Keratinocyte (primary cell): ENCODE data around the gene IRF9. TPM values are rescaled to one million over a fixed set of nuclear protein-coding genes. Genes with fewer than 3 reads are reported as not detected.
"Not testable (repeated sequence)": the region's sequence is repeated elsewhere in the genome, so short reads cannot be mapped to it uniquely, and the experiment has no call there.

ENCODE experiments used
- DNase-seq: peaks from one replicate; pipeline ENCODE4 v3.0.0-alpha.2; 2011; ENCODE audit warnings: low read depth, missing footprints, low spot score
- FAIRE-seq: peaks from 2 replicates; lab custom pipeline; 2011; peaks lifted over from hg19 to GRCh38; lab: Jason Lieb, UNC
- H2AFZ ChIP-seq: 2 replicates; pipeline ENCODE4 v1.6.0; 2012; ENCODE audit warnings: low read length, control low read depth, inconsistent platforms; ENCODE audit not compliant: control insufficient read depth
- H3K27ac ChIP-seq: 2 replicates; pipeline ENCODE4 v1.5.1; 2011; ENCODE audit warnings: low read length; ENCODE audit not compliant: control insufficient read depth, insufficient read depth
- H3K27me3 ChIP-seq: 3 replicates; pipeline ENCODE4 v1.6.0; 2011; ENCODE audit warnings: low read length; ENCODE audit not compliant: control insufficient read depth, insufficient read depth; ENCODE audit errors: extremely low read depth
- H3K36me3 ChIP-seq, 2 experiments: 2 replicates in 1 of 2; 3 replicates in 1 of 2; pipeline ENCODE4 v1.5.1; 2011; ENCODE audit warnings: low read length in 2 of 2, mild to moderate bottlenecking in 1 of 2; ENCODE audit not compliant: control insufficient read depth in 2 of 2, insufficient read depth in 2 of 2; ENCODE audit errors: extremely low read depth in 1 of 2
- H3K4me1 ChIP-seq: 3 replicates; pipeline ENCODE4 v1.5.1; 2011; ENCODE audit warnings: low read length; ENCODE audit not compliant: control insufficient read depth, insufficient read depth; ENCODE audit errors: extremely low read depth
- H3K4me2 ChIP-seq: 3 replicates; pipeline ENCODE4 v1.6.0; 2011; ENCODE audit warnings: low read depth, low read length; ENCODE audit not compliant: control insufficient read depth, insufficient read depth; ENCODE audit errors: extremely low read depth
- H3K4me3 ChIP-seq, 3 experiments: fragments of 200-600 bp in 1 of 3; sonication (generic) in 1 of 3; 2 replicates in 2 of 3; 3 replicates in 1 of 3; pipeline ENCODE4 v1.5.1; 2011 to 2016; ENCODE audit warnings: low read length in 3 of 3, mild to moderate bottlenecking in 3 of 3, control low read depth in 2 of 3, inconsistent platforms in 1 of 3, low read depth in 1 of 3, mixed read lengths in 1 of 3, mixed run types in 1 of 3, moderate library complexity in 1 of 3; ENCODE audit not compliant: control insufficient read depth in 2 of 3, insufficient read depth in 2 of 3; ENCODE audit errors: extremely low read depth in 1 of 3
- H3K79me2 ChIP-seq: 2 replicates; pipeline ENCODE4 v1.6.0; 2012; ENCODE audit warnings: low read length; ENCODE audit not compliant: control insufficient read depth, insufficient read depth
- H3K9ac ChIP-seq: 3 replicates; pipeline ENCODE4 v1.6.0; 2011; ENCODE audit warnings: low read length; ENCODE audit not compliant: control insufficient read depth, insufficient read depth; ENCODE audit errors: extremely low read depth
- H3K9me1 ChIP-seq: 3 replicates; pipeline ENCODE4 v1.6.0; 2011; ENCODE audit warnings: low read length; ENCODE audit not compliant: control insufficient read depth, insufficient read depth; ENCODE audit errors: extremely low read depth
- H3K9me3 ChIP-seq: 2 replicates; pipeline ENCODE4 v1.5.1; 2012; ENCODE audit warnings: low read depth, low read length; ENCODE audit not compliant: control insufficient read depth
- H4K20me1 ChIP-seq: 3 replicates; pipeline ENCODE4 v1.6.0; 2011; ENCODE audit warnings: low read length; ENCODE audit not compliant: control insufficient read depth, insufficient read depth; ENCODE audit errors: extremely low read depth
- CTCF ChIP-seq, 3 experiments: IDR thresholded peaks in 1 of 3; conservative IDR thresholded peaks in 1 of 3; optimal IDR thresholded peaks in 1 of 3; 2 replicates in 2 of 3; 3 replicates in 1 of 3; pipeline versions ENCODE3 to v1.5.1; 2011; ENCODE audit warnings: low read length in 3 of 3, mild to moderate bottlenecking in 3 of 3, moderate library complexity in 2 of 3, control low read depth in 1 of 3, inconsistent platforms in 1 of 3; ENCODE audit not compliant: insufficient read depth in 2 of 3; ENCODE audit errors: extremely low read depth in 1 of 3
- EZH2 ChIP-seq: IDR thresholded peaks from one replicate; pipeline ENCODE4 v1.6.1; 2012; ENCODE audit warnings: inconsistent platforms, mild to moderate bottlenecking, low read length, moderate library complexity
- dilution Hi-C: fragments of 300-500 bp; cut with MboI; formaldehyde crosslinking; loops from one replicate; pipeline ENCODE4 v1.7.0; 2020; ENCODE audit warnings: low sequenced_read_pairs; ENCODE audit not compliant: extremely low pct_ligation_motif_present
- polyA plus RNA-seq, 5 experiments: library from polyadenylated mRNA; depleted of rRNA in 3 of 5; stranded (reverse) in 3 of 5; stranded (forward) in 1 of 5; unstranded in 1 of 5; fragments of >200 nt; gene quantifications; 1 replicate in 1 of 5; 2 replicates in 3 of 5; 3 replicates in 1 of 5; pipeline versions ENCODE4 v1.2.1 to v1.2.3, GENCODE V29; 2011 to 2012; ENCODE audit warnings: missing spikeins in 2 of 5, low read depth in 1 of 5, low replicate concordance in 1 of 5

Gene IRF9
- polyA plus RNA-seq, 1 donor (not counting 4 experiments of a cell fraction or from before 2014, with no cell fraction given), result 117 TPM

- DNase-seq, H3K4me3 ChIP-seq, H3K79me2 ChIP-seq, H3K4me2 ChIP-seq, H3K4me1 ChIP-seq, H4K20me1 ChIP-seq, H3K9ac ChIP-seq, H3K9me1 ChIP-seq, H3K27ac ChIP-seq, H3K27me3 ChIP-seq, FAIRE-seq, dilution Hi-C loops, H2AFZ ChIP-seq, H3K9me3 ChIP-seq: not testable (repeated sequence)
- peaks cover 19 to 25% of the 10 kb centered on the region in 2 experiments for H3K36me3 ChIP-seq
Measured at GRCh38 chr14:24203249-24203886, 42.3 kb downstream of the IRF9 start.

- H3K4me2 ChIP-seq, result no peak overlapping the region
- H2AFZ ChIP-seq, result no peak overlapping the region
- H3K4me1 ChIP-seq, result no peaks in the 10 kb centered on the region
- no peaks in the 10 kb centered on the region for H3K9me3 ChIP-seq
- FAIRE-seq (no peak), DNase-seq (no peak)
- no peak overlapping the region for H3K27ac ChIP-seq
- no peak overlapping the region for H3K9ac ChIP-seq
- no peaks in the 10 kb centered on the region for H3K27me3 ChIP-seq
- no peak overlapping the region for H3K4me3 ChIP-seq
- dilution Hi-C loops, result no loop called here
- H3K79me2 ChIP-seq, result no peaks in the 10 kb centered on the region
- peaks cover 19 to 25% of the 10 kb centered on the region in 2 experiments for H3K36me3 ChIP-seq
- H4K20me1 ChIP-seq, result no peaks in the 10 kb centered on the region
- TF ChIP-seq CTCF (optimal IDR thresholded peaks at IDR 0.05 in 1 of 3, IDR thresholded peaks at IDR 0.05 in 1 of 3, conservative IDR thresholded peaks at IDR 0.05 in 1 of 3; ENCODE audit: extremely low read depth in 1 of 3, insufficient read depth in 2 of 3, low read length in 3 of 3) (no peak), EZH2 (no peak)
- no peaks in the 10 kb centered on the region for H3K9me1 ChIP-seq
Measured at GRCh38 chr14:24204163-24205146, 43.4 kb downstream of the IRF9 start.
